GM23338 (cell line): ENCODE results near the gene SPOPL.

ENCODE experiments used
- CTCF ChIP-seq, 2 experiments: fragments of 200-600 bp in 1 of 2; sonication (generic) in 1 of 2; conservative IDR thresholded peaks; 2 replicates each; pipeline versions ENCODE4 v1.5.1 to v1.6.1; 2016 to 2017; ENCODE audit warnings: antibody characterized with exemption in 2 of 2, low read depth in 2 of 2, mild to moderate bottlenecking in 2 of 2, moderate library complexity in 1 of 2
- EZH2phosphoT487 ChIP-seq: fragments of 200-600 bp; sonication (generic); IDR thresholded peaks from one replicate; pipeline ENCODE4 v1.8.1; 2018; ENCODE audit warnings: antibody characterized with exemption; ENCODE audit not compliant: unreplicated experiment
- JUNB ChIP-seq: IDR thresholded peaks from one replicate; pipeline ENCODE4 v1.6.1; 2016; ENCODE audit warnings: antibody characterized with exemption; ENCODE audit not compliant: unreplicated experiment
- REST ChIP-seq: IDR thresholded peaks from one replicate; pipeline ENCODE4 v1.6.1; 2018; ENCODE audit warnings: antibody characterized with exemption; ENCODE audit not compliant: unreplicated experiment

GRCh38 chr2:138499684-138500083, 1.9 kb upstream of the SPOPL start:
- no peak for TF ChIP-seq CTCF (conservative IDR thresholded peaks at IDR 0.05; ENCODE audit: low read depth in 2 of 2)
- no peak for TF ChIP-seq REST
- TF ChIP-seq JUNB, result no peak
- TF ChIP-seq EZH2phosphoT487, result no peak
